Measurements from ENCODE around the gene PRXL2C.
A peak's percentile ranks its signal among the peaks of the same experiment; 100 is the strongest.
"Not testable (repeated sequence)": the region's sequence is repeated elsewhere in the genome, so short reads cannot be mapped to it uniquely, and the experiment has no call there.

The PRXL2C gene

GRCh38 chr9:96649620-96650324 lies 5.3 kb downstream of the PRXL2C start:
- DNase-seq, result no peak
- ATAC-seq, result no peak

GRCh38 chr9:96646081-96646991 lies 8.8 kb downstream of the PRXL2C start:
- ATAC-seq (no peak), DNase-seq (no peak)

GRCh38 chr9:96644137-96644536 lies 11.0 kb downstream of the PRXL2C start:
- DNase-seq (no peak), ATAC-seq (no peak)

- DNase-seq (no peak), ATAC-seq (no peak)
Measured at GRCh38 chr9:96641514-96641913, 13.6 kb downstream of the PRXL2C start.

GRCh38 chr9:96638606-96639364 lies 16.3 kb downstream of the PRXL2C start:
- ATAC-seq (no peak), DNase-seq (no peak)

GRCh38 chr9:96636368-96636767 lies 18.7 kb downstream of the PRXL2C start:
- no peak for DNase-seq
- ATAC-seq, result no peak

GRCh38 chr9:96633579-96633978 lies 21.5 kb downstream of the PRXL2C start:
- not testable (repeated sequence) for ATAC-seq, DNase-seq

GRCh38 chr9:96626912-96627311 lies 28.2 kb downstream of the PRXL2C start:
- DNase-seq, result no peak
- ATAC-seq, result no peak

GRCh38 chr9:96621618-96622017 lies 33.5 kb downstream of the PRXL2C start:
- DNase-seq (no peak), ATAC-seq (no peak)

GRCh38 chr9:96620832-96621269 lies 34.3 kb downstream of the PRXL2C start:
- DNase-seq, result no peak
- no peak for ATAC-seq

- DNase-seq (no peak), ATAC-seq (no peak)
Measured at GRCh38 chr9:96620181-96620514, 35.0 kb downstream of the PRXL2C start.

- ATAC-seq (peak; percentile 75), DNase-seq (peak; percentile 78)
Measured at GRCh38 chr9:96619491-96620180, 35.5 kb downstream of the PRXL2C start, which contains the start of gene CDC14B. CDC14B (minus strand) TSS chr9:96619843; CDS start chr9:96619378, 465 bp downstream.

GRCh38 chr9:96619124-96619465 lies 36.0 kb downstream of the PRXL2C start:
- DNase-seq (no peak), ATAC-seq (no peak)

- ATAC-seq (no peak), DNase-seq (peak; percentile 27)
Measured at GRCh38 chr9:96618209-96619123, 36.7 kb downstream of the PRXL2C start.

- no peak for ATAC-seq
- no peak for DNase-seq
Measured at GRCh38 chr9:96617439-96618185, 37.5 kb downstream of the PRXL2C start.

GRCh38 chr9:96616817-96617438 lies 38.2 kb downstream of the PRXL2C start:
- ATAC-seq, result no peak
- no peak for DNase-seq

- DNase-seq (no peak), ATAC-seq (no peak)
Measured at GRCh38 chr9:96615411-96615810, 39.7 kb downstream of the PRXL2C start.

- not testable (repeated sequence) for ATAC-seq
Measured at GRCh38 chr9:96614664-96615063, 40.5 kb downstream of the PRXL2C start.

GRCh38 chr9:96612966-96613589 lies 42.0 kb downstream of the PRXL2C start:
- no peak for ATAC-seq

More at GRCh38 chr9:96614664-96615063, 40.5 kb downstream of the PRXL2C start:
- not testable (repeated sequence) for DNase-seq

More at GRCh38 chr9:96612966-96613589, 42.0 kb downstream of the PRXL2C start:
- no peak for DNase-seq
